Type B pancreatic cell (in vitro differentiated cells): ENCODE data around the gene DGUOK. TPM values are rescaled to one million over a fixed set of nuclear protein-coding genes. Genes with fewer than 3 reads are reported as not detected.
"Not testable (repeated sequence)": the region's sequence is repeated elsewhere in the genome, so short reads cannot be mapped to it uniquely, and the experiment has no call there.

Experiments used
- DNase-seq: peaks from one replicate; pipeline ENCODE4 v3.0.0; 2021; ENCODE audit warnings: mixed read lengths; ENCODE audit not compliant: unreplicated experiment; ENCODE audit errors: extremely low spot score
- H3K27ac Mint-ChIP-seq: 2 replicates; pipeline ENCODE4 v1.8.0; 2021; ENCODE audit warnings: mild to moderate bottlenecking, mixed read lengths
- H3K27me3 Mint-ChIP-seq: 2 replicates; pipeline ENCODE4 v1.8.0; 2021; ENCODE audit warnings: mixed read lengths
- H3K36me3 Mint-ChIP-seq: 2 replicates; pipeline ENCODE4 v1.8.0; 2021; ENCODE audit warnings: mixed read lengths
- H3K4me1 Mint-ChIP-seq: one replicate; pipeline ENCODE4 v1.8.0; 2021; ENCODE audit warnings: mixed read lengths; ENCODE audit not compliant: unreplicated experiment
- H3K4me3 Mint-ChIP-seq: 2 replicates; pipeline ENCODE4 v1.8.0; 2021; ENCODE audit warnings: mild to moderate bottlenecking, mixed read lengths
- H3K9me3 Mint-ChIP-seq: 2 replicates; pipeline ENCODE4 v1.8.0; 2021; ENCODE audit warnings: mixed read lengths
- long read RNA-seq: library from polyadenylated mRNA; unstranded; transcript quantifications from one replicate; pipeline ENCODE4 v2.0.0, GENCODE V29; 2020
- total RNA-seq: library from RNA; stranded (reverse); gene quantifications from 2 replicates; pipeline ENCODE4 v1.2.1, GENCODE V29; 2021; ENCODE audit warnings: low replicate concordance
- TF ChIP-seq, protein P1 (sequence below): fragments of 200-600 bp; sonication (generic); conservative IDR thresholded peaks from 2 replicates; pipeline ENCODE4 v1.5.0; 2021; ENCODE audit warnings: antibody characterized with exemption, mild to moderate bottlenecking

The DGUOK gene
- 59.3 and 73.4 TPM in 2 replicates for total RNA-seq
- long read RNA-seq, transcript DGUOK-202 (5 exons, 880 nt): minor isoform, 10 of 104 reads
- long read RNA-seq, transcript DGUOK-208 (6 exons, 1,029 nt): minor isoform, 31 of 104 reads
- long read RNA-seq, transcript DGUOK-201 (7 exons, 1,144 nt): major isoform, 39 of 104 reads
- long read RNA-seq, transcript DGUOK-203 (4 exons, 703 nt): minor isoform, 14 of 104 reads
- long read RNA-seq, partial matches to known transcripts: 1 of 104 reads
- long read RNA-seq, other reads (novel, unspliced or antisense): 9 of 104 reads

DNA sequence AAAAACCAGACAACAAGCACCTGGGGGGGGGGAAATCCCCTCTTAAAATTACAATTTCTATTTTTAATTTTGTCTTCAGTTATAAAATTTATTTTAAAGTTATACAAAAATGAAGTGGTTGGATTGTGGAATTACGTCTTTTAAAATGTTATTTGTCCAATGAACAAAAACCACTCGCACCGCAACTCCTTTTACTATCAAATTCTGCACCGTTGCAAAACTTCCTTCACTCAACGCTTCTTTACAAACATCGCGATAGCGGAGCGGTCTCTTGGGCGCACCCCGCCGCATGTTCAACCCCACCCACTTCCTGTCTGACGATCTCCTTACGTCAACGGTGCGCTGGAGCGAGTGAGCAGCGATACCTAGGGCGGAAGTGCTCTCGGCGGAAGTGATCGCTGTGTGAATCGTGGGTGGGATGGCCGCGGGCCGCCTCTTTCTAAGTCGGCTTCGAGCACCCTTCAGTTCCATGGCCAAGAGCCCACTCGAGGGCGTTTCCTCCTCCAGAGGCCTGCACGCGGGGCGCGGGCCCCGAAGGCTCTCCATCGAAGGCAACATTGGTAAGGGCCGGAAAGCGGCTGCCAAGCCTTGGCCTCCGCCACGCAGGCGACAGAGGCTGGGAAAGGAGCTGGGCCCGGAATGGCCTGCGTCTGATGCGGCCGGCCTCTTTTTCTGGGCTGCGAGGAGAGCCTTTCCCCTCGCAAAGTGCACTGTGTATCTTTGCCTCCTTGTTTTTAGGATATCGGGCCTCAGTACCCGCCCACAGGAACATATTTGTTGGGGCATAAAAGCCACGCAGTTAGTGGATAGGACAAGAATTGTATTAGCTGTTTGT lies at the start of gene DGUOK:
Gene DGUOK (plus strand): TSS at position 388 of the 835 bp plus-strand sequence. CDS start 31 bp downstream, at position 419.
- peak; percentile 94 for DNase-seq
- peak within 1 kb of the TSS; percentile 92 for H3K4me3 Mint-ChIP-seq
- peaks cover 39% of the 10 kb centered on the region for H3K4me1 Mint-ChIP-seq
- peaks cover 24% of the 10 kb centered on the region for H3K27me3 Mint-ChIP-seq
- peaks cover 13% of the 10 kb centered on the region for H3K36me3 Mint-ChIP-seq
- no peaks in the 10 kb centered on the region for H3K9me3 Mint-ChIP-seq
- TF ChIP-seq, protein P1, sequence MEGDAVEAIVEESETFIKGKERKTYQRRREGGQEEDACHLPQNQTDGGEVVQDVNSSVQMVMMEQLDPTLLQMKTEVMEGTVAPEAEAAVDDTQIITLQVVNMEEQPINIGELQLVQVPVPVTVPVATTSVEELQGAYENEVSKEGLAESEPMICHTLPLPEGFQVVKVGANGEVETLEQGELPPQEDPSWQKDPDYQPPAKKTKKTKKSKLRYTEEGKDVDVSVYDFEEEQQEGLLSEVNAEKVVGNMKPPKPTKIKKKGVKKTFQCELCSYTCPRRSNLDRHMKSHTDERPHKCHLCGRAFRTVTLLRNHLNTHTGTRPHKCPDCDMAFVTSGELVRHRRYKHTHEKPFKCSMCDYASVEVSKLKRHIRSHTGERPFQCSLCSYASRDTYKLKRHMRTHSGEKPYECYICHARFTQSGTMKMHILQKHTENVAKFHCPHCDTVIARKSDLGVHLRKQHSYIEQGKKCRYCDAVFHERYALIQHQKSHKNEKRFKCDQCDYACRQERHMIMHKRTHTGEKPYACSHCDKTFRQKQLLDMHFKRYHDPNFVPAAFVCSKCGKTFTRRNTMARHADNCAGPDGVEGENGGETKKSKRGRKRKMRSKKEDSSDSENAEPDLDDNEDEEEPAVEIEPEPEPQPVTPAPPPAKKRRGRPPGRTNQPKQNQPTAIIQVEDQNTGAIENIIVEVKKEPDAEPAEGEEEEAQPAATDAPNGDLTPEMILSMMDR: peak; percentile 41
- peak within 1 kb of the TSS; percentile 100 for H3K27ac Mint-ChIP-seq

DNA sequence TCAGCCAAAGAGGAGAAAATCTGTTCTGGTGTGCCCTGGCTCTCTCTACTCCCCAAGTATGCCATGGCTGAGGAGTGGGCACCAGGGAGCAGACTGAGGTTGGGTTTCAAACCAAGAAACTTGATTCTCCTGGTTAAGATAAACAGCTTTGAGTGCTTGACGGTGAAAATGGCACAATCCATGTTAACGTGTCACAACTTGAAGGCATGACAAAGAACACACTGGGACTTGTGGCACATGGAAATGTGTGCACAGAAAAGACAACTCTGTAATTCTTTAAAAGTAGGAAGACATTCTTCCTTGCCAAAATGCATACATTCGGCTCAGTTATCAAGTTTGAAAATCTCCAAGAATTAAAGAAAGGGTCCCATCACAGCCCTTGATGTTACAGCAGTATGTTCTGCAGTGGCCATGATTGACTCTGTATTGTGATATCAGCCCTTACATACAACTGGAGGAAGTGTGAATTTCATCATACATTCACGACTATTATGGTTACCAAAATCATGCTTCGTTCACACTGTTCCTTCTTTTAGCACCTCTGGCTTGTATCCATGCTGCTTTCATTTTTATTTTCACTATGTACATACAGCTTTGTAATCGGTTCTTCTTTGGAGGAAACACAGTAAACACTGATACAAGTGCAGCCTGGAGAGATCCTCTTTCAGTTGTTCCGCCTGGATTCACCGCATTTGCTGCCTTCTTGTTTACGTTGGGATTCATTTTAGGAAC lies 49.4 kb upstream of the DGUOK start:
- peaks cover 6% of the 10 kb centered on the region for H3K36me3 Mint-ChIP-seq
- H3K27ac Mint-ChIP-seq: no peak overlapping the region
- DNase-seq: no peak
- no peaks in the 10 kb centered on the region for H3K4me1 Mint-ChIP-seq
- peaks cover 7% of the 10 kb centered on the region for H3K27me3 Mint-ChIP-seq
- no peak overlapping the region for H3K4me3 Mint-ChIP-seq
- TF ChIP-seq, protein P1: no peak
- H3K9me3 Mint-ChIP-seq: no peaks in the 10 kb centered on the region

DNA sequence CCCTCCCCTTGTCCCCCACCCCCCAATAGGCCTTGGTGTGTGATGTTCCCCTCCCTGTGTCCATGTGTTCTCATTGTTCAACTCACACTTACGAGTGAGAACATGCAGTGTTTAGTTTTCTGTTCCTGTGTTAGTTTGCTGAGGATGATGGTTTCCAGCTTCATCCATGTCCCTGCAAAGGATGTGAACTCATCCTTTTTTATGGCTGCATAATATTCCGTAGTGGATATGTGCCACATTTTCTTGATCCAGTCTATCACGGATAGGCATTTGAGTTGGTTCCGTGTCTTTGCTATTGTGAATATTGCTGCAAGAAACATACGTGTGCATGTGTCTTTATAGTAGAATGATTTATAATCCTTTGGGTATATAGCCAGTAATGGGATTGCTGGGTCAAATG lies 48.7 kb upstream of the DGUOK start:
- H3K36me3 Mint-ChIP-seq, DNase-seq, H3K27me3 Mint-ChIP-seq, H3K4me3 Mint-ChIP-seq, H3K4me1 Mint-ChIP-seq, H3K27ac Mint-ChIP-seq, H3K9me3 Mint-ChIP-seq: not testable (repeated sequence)

DNA sequence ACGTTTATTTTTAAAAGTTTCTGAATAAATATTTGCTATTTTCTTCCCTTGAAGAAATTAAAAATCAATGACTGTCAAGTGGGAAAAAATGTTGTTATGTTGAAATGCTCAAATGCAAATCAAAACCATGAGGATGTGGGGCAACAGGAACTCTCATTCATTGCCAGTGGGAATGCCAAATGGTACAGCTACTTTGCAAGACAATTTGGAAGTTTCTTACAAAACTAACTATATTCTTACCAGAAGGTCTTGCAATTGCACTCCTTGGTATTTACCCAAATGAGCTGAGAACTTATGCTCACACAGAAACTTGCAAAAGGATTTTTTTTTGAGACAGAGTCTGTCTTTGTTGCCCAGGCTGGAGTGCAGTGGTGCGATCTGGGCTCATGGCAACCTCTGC lies 41.3 kb upstream of the DGUOK start:
- no peak overlapping the region for H3K4me3 Mint-ChIP-seq
- H3K36me3 Mint-ChIP-seq: no peaks in the 10 kb centered on the region
- H3K4me1 Mint-ChIP-seq: no peaks in the 10 kb centered on the region
- peaks cover 7% of the 10 kb centered on the region for H3K27me3 Mint-ChIP-seq
- no peak for DNase-seq
- no peak overlapping the region for H3K27ac Mint-ChIP-seq
- TF ChIP-seq, protein P1: no peak
- H3K9me3 Mint-ChIP-seq: no peaks in the 10 kb centered on the region

DNA sequence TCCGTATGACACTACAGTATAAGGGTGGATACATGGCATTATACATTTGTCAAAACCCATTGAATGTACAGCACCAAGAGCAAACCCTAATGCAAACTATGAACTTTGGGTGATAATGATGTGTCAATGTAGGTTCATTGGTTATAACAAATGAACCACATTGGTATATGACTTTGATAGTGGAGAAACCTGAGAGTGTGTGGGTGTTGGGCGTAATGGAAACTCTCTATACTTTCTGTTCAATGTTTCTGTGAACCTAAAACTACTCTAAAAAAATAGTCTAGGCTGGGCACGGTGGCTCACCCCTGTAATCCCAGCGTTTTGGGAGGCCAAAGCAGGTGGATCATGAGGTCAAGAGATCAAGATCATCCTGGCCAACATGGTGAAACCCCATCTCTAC lies 40.3 kb upstream of the DGUOK start:
- Mint-ChIP-seq H3K36me3 (no peaks in the 10 kb centered on the region), H3K27ac (no peak overlapping the region), H3K27me3 (peaks cover 10% of the 10 kb centered on the region), H3K4me3 (no peak overlapping the region), H3K9me3 (no peaks in the 10 kb centered on the region), H3K4me1 (no peaks in the 10 kb centered on the region)
- TF ChIP-seq, protein P1: no peak
- no peak for DNase-seq

DNA sequence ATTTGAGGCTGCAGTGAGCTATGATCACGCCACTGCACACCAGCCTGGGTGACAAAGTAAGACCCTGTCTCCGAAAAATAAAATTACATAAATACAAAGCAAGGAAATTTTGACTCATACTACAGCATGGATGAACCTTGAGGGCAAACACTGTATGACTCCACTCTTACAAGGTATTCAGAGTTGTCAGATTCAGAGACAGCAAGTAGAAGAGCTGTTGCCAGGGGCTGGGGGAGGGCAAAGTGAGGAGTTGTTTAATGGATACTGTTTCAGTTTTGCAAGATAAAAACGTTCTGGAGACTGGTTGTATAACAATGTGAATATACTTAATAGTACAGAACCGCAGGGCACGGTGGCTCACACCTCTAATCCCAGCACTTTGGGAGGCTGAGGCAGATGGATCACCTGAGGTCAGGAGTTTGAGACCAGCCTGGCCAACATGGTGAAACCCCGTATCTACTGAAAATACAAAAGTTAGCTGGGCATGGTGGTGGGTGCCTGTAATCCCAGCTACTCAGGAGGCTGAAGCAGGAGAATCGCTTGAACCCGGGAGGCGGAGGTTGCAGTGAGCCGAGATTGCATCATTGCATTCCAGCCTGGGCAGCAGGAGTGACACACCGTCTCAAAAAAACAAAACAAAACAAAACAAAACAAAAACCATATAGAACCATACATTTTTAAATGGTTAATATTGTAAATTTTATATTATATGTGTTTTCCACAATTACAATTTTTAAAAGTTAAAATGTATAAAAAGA lies 38.9 kb upstream of the DGUOK start:
- H3K27ac Mint-ChIP-seq, H3K4me3 Mint-ChIP-seq: not testable (repeated sequence)

More for the DNA sequence above, 38.9 kb upstream of the DGUOK start:
- DNase-seq, H3K9me3 Mint-ChIP-seq, H3K4me1 Mint-ChIP-seq, H3K36me3 Mint-ChIP-seq: not testable (repeated sequence)
- peaks cover 14% of the 10 kb centered on the region for H3K27me3 Mint-ChIP-seq
